Trophoblast cell (in vitro differentiated cells and primary cell): Measurements from ENCODE around the gene PTGFRN.

Experiments
- DNase-seq, 2 donors: peaks; one replicate each; pipeline ENCODE4 v3.0.0-alpha.2; 2016
- H2AFZ ChIP-seq: 2 replicates; pipeline ENCODE4 v1.6.1; 2013; ENCODE audit warnings: low read length, moderate library complexity, mild to moderate bottlenecking; ENCODE audit not compliant: insufficient read depth, poor library complexity
- H2AK5ac ChIP-seq: 2 replicates; pipeline ENCODE4 v1.6.1; 2013; ENCODE audit warnings: mild to moderate bottlenecking, low read length
- H2BK120ac ChIP-seq: 2 replicates; pipeline ENCODE4 v1.6.1; 2013; ENCODE audit warnings: low read length, mild to moderate bottlenecking, moderate library complexity; ENCODE audit not compliant: insufficient read depth, poor library complexity
- H2BK12ac ChIP-seq: 2 replicates; pipeline ENCODE4 v1.6.1; 2013; ENCODE audit warnings: mild to moderate bottlenecking, low read length, moderate library complexity
- H2BK5ac ChIP-seq: 2 replicates; pipeline ENCODE4 v1.6.1; 2013; ENCODE audit warnings: low read length, low read depth, moderate library complexity, mild to moderate bottlenecking; ENCODE audit not compliant: poor library complexity
- H3K14ac ChIP-seq: 2 replicates; pipeline ENCODE4 v1.6.1; 2013; ENCODE audit warnings: mild to moderate bottlenecking, low read length
- H3K18ac ChIP-seq: 2 replicates; pipeline ENCODE4 v1.6.1; 2013; ENCODE audit warnings: mild to moderate bottlenecking, low read length
- H3K23ac ChIP-seq: 2 replicates; pipeline ENCODE4 v1.6.1; 2013; ENCODE audit warnings: low read length
- H3K27ac ChIP-seq: 2 replicates; pipeline ENCODE4 v1.5.1; 2013; ENCODE audit warnings: low read depth, mild to moderate bottlenecking, inconsistent platforms, low read length, moderate library complexity
- H3K27me3 ChIP-seq: 2 replicates; pipeline ENCODE4 v1.6.1; 2013; ENCODE audit warnings: inconsistent platforms, mild to moderate bottlenecking, low read length, moderate library complexity; ENCODE audit not compliant: insufficient read depth
- H3K36me3 ChIP-seq, 2 experiments: 1 replicate in 1 of 2; 2 replicates in 1 of 2; pipeline ENCODE4 v1.6.1; 2013; ENCODE audit warnings: low read length in 2 of 2, mild to moderate bottlenecking in 2 of 2, moderate library complexity in 1 of 2; ENCODE audit not compliant: insufficient read depth in 2 of 2, control insufficient read depth in 1 of 2
- H3K4ac ChIP-seq: 2 replicates; pipeline ENCODE4 v1.6.1; 2013; ENCODE audit warnings: low read depth, mild to moderate bottlenecking, low read length, moderate library complexity
- H3K4me1 ChIP-seq, 2 experiments: 1 replicate in 1 of 2; 2 replicates in 1 of 2; pipeline ENCODE4 v1.6.1; 2013; ENCODE audit warnings: low read length in 2 of 2, mild to moderate bottlenecking in 2 of 2, moderate library complexity in 1 of 2; ENCODE audit not compliant: insufficient read depth in 2 of 2, control insufficient read depth in 1 of 2
- H3K4me2 ChIP-seq: 2 replicates; pipeline ENCODE4 v1.6.1; 2013; ENCODE audit warnings: inconsistent platforms, mild to moderate bottlenecking, low read length, moderate library complexity
- H3K4me3 ChIP-seq: 2 replicates; pipeline ENCODE4 v1.5.1; 2013; ENCODE audit warnings: mild to moderate bottlenecking, low read depth, low read length, inconsistent platforms
- H3K79me1 ChIP-seq: one replicate; pipeline ENCODE4 v1.6.1; 2013; ENCODE audit warnings: low read length
- H3K79me2 ChIP-seq: 2 replicates; pipeline ENCODE4 v1.6.1; 2013; ENCODE audit warnings: low read length, mild to moderate bottlenecking; ENCODE audit not compliant: control insufficient read depth, insufficient read depth, poor library complexity
- H3K9ac ChIP-seq: 2 replicates; pipeline ENCODE4 v1.6.1; 2013; ENCODE audit warnings: mild to moderate bottlenecking, low read length
- H3K9me3 ChIP-seq: 2 replicates; pipeline ENCODE4 v1.6.1; 2013; ENCODE audit warnings: low read depth, mild to moderate bottlenecking, control low read depth, inconsistent platforms, low read length; ENCODE audit not compliant: insufficient read depth
- H4K12ac ChIP-seq: 2 replicates; pipeline ENCODE4 v1.6.1; 2013; ENCODE audit warnings: low read depth, mild to moderate bottlenecking, low read length, moderate library complexity
- H4K8ac ChIP-seq: 2 replicates; pipeline ENCODE4 v1.6.1; 2013; ENCODE audit warnings: low read depth, mild to moderate bottlenecking, low read length, moderate library complexity
- H4K91ac ChIP-seq: one replicate; pipeline ENCODE4 v1.6.1; 2013; ENCODE audit warnings: low read depth, mild to moderate bottlenecking, low read length, moderate library complexity
- WGBS: extraction: QIAGEN DNeasy Blood & Tissue Kit; methylation state at CpG from one replicate; pipeline ENCODE4 v1.1.7; 2013; ENCODE audit warnings: missing lambda C conversion rate; ENCODE audit not compliant: insufficient read length, insufficient coverage; ENCODE audit errors: extremely low coverage; 5-methylcytosine and 5-hydroxymethylcytosine counted together

The PTGFRN gene

DNA sequence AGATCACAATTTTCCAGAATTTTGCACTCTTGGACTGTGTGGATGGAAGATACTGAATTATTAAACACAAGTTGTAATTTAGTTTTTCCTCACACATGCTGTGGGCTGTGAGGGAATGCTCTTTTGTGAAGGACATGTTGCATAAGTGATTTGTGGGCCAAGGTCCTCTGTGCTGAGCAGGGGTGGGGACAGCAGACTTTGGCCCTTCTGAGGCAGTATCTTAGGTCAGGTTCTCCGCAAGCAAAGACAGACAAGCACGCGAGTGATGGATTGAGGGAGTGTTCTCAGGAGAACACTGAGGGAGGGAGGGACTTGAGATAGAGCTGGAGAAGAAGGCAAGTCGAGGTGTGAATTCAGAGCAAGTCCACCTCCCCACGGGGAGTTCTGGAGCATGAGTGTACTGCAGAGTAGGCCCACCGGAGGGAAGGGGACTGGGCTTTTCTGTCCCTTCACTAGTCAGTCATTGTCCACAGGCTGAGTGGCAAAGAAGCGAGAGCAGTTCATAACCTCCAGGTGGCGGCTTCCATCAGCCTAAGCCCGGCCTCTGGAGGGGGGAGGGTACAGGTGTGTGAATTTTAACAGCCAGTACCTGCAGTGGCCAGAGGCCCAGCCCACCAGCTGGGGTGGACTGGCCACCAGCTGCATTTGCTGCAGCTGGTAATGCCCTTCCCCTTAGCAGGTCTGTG lies 72.7 kb downstream of the PTGFRN start:
- Histone ChIP-seq H3K23ac (no peak overlapping the region), H3K9ac (no peak overlapping the region), H2AFZ (no peak overlapping the region), H3K79me1 (no peaks in the 10 kb centered on the region), H3K4ac (no peak overlapping the region), H4K91ac (no peak overlapping the region), H3K27ac (no peak overlapping the region), H3K4me2 (no peak overlapping the region), H3K4me1 (no peaks in the 10 kb centered on the region), H2AK5ac (no peak overlapping the region), H4K12ac (no peak overlapping the region), H3K14ac (no peak overlapping the region), H3K79me2 (no peaks in the 10 kb centered on the region), H2BK12ac (no peak overlapping the region), H3K4me3 (peak overlapping the region; percentile 7), H4K8ac (no peak overlapping the region), H2BK120ac (no peak overlapping the region), H3K18ac (no peak overlapping the region), H3K36me3 (peaks cover 17 to 19% of the 10 kb centered on the region in 2 experiments), H2BK5ac (no peak overlapping the region), H3K27me3 (no peaks in the 10 kb centered on the region), H3K9me3 (no peaks in the 10 kb centered on the region)
- no CpG with 5 or more reads among the region's 9 CpGs for WGBS
- no peak for DNase-seq

- Histone ChIP-seq H3K14ac (no peak overlapping the region), H3K9me3 (no peaks in the 10 kb centered on the region), H3K79me1 (no peaks in the 10 kb centered on the region), H2AFZ (no peak overlapping the region), H2BK12ac (no peak overlapping the region), H4K12ac (no peak overlapping the region), H3K4me2 (no peak overlapping the region), H3K23ac (no peak overlapping the region), H3K36me3 (peaks cover 17 to 19% of the 10 kb centered on the region in 2 experiments), H4K91ac (no peak overlapping the region), H3K27ac (no peak overlapping the region), H3K9ac (no peak overlapping the region), H3K27me3 (no peaks in the 10 kb centered on the region), H4K8ac (no peak overlapping the region), H2AK5ac (no peak overlapping the region), H3K4me3 (no peak overlapping the region), H2BK120ac (no peak overlapping the region), H3K4ac (no peak overlapping the region), H3K18ac (no peak overlapping the region), H2BK5ac (no peak overlapping the region), H3K79me2 (no peaks in the 10 kb centered on the region), H3K4me1 (no peaks in the 10 kb centered on the region)
- no CpG with 5 or more reads among the region's 5 CpGs for WGBS
- peak in 1 of 2 donors; percentile 6 for DNase-seq
These were observed 73.4 kb downstream of the PTGFRN start for GRCh38 chr1:116983112-116983511.

DNA sequence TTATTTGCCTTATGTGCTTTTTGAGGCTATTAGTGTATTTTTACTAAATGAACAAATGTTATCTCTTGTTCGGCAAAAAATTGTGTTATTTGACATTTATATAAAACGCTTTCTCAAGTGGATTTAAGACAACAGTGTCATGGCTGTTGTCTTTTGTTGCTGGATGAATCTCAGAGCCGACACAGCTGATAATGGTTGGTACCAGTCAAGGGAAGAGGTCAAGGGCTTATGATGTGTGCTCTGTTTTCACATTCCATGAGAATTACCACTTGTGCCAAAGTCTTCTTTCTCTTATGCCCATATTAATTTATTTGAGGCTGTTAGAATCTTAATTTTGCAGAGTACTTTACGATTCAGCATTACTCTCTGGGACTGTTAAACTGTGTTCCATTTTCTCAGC lies 74.0 kb downstream of the PTGFRN start:
- Histone ChIP-seq H3K4me3 (no peak overlapping the region), H2AK5ac (no peak overlapping the region), H2BK120ac (no peak overlapping the region), H3K18ac (no peak overlapping the region), H3K23ac (no peak overlapping the region), H3K4me1 (no peaks in the 10 kb centered on the region), H3K14ac (no peak overlapping the region), H4K12ac (no peak overlapping the region), H2BK12ac (no peak overlapping the region), H3K79me2 (no peaks in the 10 kb centered on the region), H3K9me3 (no peaks in the 10 kb centered on the region), H4K91ac (no peak overlapping the region), H3K4ac (no peak overlapping the region), H3K27ac (no peak overlapping the region), H3K9ac (no peak overlapping the region), H2AFZ (no peak overlapping the region), H3K4me2 (no peak overlapping the region), H3K27me3 (no peaks in the 10 kb centered on the region), H3K36me3 (peaks cover 19 to 21% of the 10 kb centered on the region in 2 experiments), H3K79me1 (no peaks in the 10 kb centered on the region), H2BK5ac (no peak overlapping the region), H4K8ac (no peak overlapping the region)
- WGBS = no CpG with 5 or more reads among the region's 4 CpGs
- no peak for DNase-seq

- Histone ChIP-seq H3K14ac (no peak overlapping the region), H3K36me3 (peaks cover 19 to 22% of the 10 kb centered on the region in 2 experiments), H3K79me2 (no peaks in the 10 kb centered on the region), H4K91ac (no peak overlapping the region), H2AK5ac (no peak overlapping the region), H2AFZ (no peak overlapping the region), H3K9ac (no peak overlapping the region), H3K4me2 (no peak overlapping the region), H3K23ac (no peak overlapping the region), H3K4me1 (no peaks in the 10 kb centered on the region), H3K18ac (no peak overlapping the region), H3K27ac (no peak overlapping the region), H3K27me3 (no peaks in the 10 kb centered on the region), H3K9me3 (no peaks in the 10 kb centered on the region), H3K4ac (no peak overlapping the region), H2BK5ac (no peak overlapping the region), H4K8ac (no peak overlapping the region), H4K12ac (no peak overlapping the region), H2BK120ac (no peak overlapping the region), H3K4me3 (no peak overlapping the region), H2BK12ac (no peak overlapping the region), H3K79me1 (no peaks in the 10 kb centered on the region)
- no peak for DNase-seq
- no CpG with 5 or more reads among the region's 14 CpGs for WGBS
These were observed 74.9 kb downstream of the PTGFRN start for GRCh38 chr1:116984406-116985160.
